Gastrocnemius medialis (tissue), 4 donors: ENCODE data around the gene ARHGAP1. TPM values are rescaled to one million over a fixed set of nuclear protein-coding genes. Genes with fewer than 3 reads are reported as not detected.

Source experiments
- ATAC-seq, 2 donors: fragments of 150-250 bp; one replicate each; pipeline ENCODE4 v1.9.1; 2016
- DNase-seq, 2 donors: peaks; one replicate each; pipeline ENCODE4 v3.0.0-alpha.2; 2019
- H3K27ac ChIP-seq, 4 donors: fragments of 200-600 bp; sonication (generic); 1 replicate in 1 of 4; 2 replicates in 3 of 4; pipeline ENCODE4 v1.5.1; 2016 to 2018; ENCODE audit warnings: mild to moderate bottlenecking in 2 of 4, moderate library complexity in 1 of 4
- H3K27me3 ChIP-seq, 3 donors: fragments of 200-600 bp; sonication (generic) in 2 of 3; 1 replicate in 1 of 3; 2 replicates in 2 of 3; pipeline versions ENCODE4 v1.5.1 to v1.6.0; 2016 to 2019; ENCODE audit warnings: mild to moderate bottlenecking in 1 of 3, moderate library complexity in 1 of 3
- H3K36me3 ChIP-seq, 2 donors: fragments of 200-600 bp; sonication (generic) in 1 of 2; one replicate each; pipeline ENCODE4 v1.5.1; 2017 to 2018
- H3K4me1 ChIP-seq, 2 donors: fragments of 200-600 bp; sonication (generic) in 1 of 2; one replicate each; pipeline ENCODE4 v1.5.1; 2016 to 2017; ENCODE audit warnings: mild to moderate bottlenecking in 2 of 2
- H3K4me3 ChIP-seq, 4 donors: fragments of 200-600 bp; sonication (generic) in 3 of 4; 1 replicate in 1 of 4; 2 replicates in 3 of 4; pipeline ENCODE4 v1.5.1; 2016 to 2019; ENCODE audit warnings: mild to moderate bottlenecking in 2 of 4
- H3K9me3 ChIP-seq, 3 donors: fragments of 200-600 bp; sonication (generic) in 2 of 3; 1 replicate in 1 of 3; 2 replicates in 2 of 3; pipeline ENCODE4 v1.5.1; 2016 to 2019
- CTCF ChIP-seq, 5 experiments: fragments of 450-650 bp in 3 of 5; fragments of 200-600 bp in 2 of 5; sonication (generic) in 2 of 5; IDR thresholded peaks in 4 of 5; conservative IDR thresholded peaks in 1 of 5; 1 replicate in 4 of 5; 2 replicates in 1 of 5; pipeline ENCODE4 v1.5.1; 2016 to 2019; ENCODE audit warnings: antibody characterized with exemption in 5 of 5, mild to moderate bottlenecking in 3 of 5, moderate library complexity in 3 of 5
- POLR2A ChIP-seq, 2 donors: fragments of 450-650 bp; IDR thresholded peaks; one replicate each; pipeline ENCODE4 v1.6.1; 2017; ENCODE audit warnings: antibody characterized with exemption in 2 of 2, mild to moderate bottlenecking in 2 of 2, moderate library complexity in 2 of 2
- in situ Hi-C, 4 donors: fragments of 200-750 bp; cut with MboI; loops; one replicate each; pipeline versions ENCODE4 v1.15.0 to v1.8.0; 2017; ENCODE audit warnings: low sequenced_read_pairs in 4 of 4
- intact Hi-C: fragments of 100-400 bp; cut with DNase I; formaldehyde crosslinking; loops from one replicate; pipeline ENCODE4 v1.15.1; 2023; ENCODE audit warnings: low total_unique reads
- total RNA-seq, 4 donors: library from RNA; depleted of rRNA; stranded (reverse); fragments of >200 nt; gene quantifications; one replicate each; pipeline versions ENCODE4 v1.1.0 to v1.2.3, GENCODE V29; 2016

Gene ARHGAP1
- total RNA-seq, 4 donors from 2014 or later = 11.1 to 34.8 (median 24.6) TPM

- peaks cover 0 to 16% of the 10 kb centered on the region in 2 donors for H3K36me3 ChIP-seq
Observed at GRCh38 chr11:46641639-46642038, 58.8 kb downstream of the ARHGAP1 start.

GRCh38 chr11:46640036-46640788, 60.2 kb downstream of the ARHGAP1 start:
- H3K4me3 ChIP-seq = no peak overlapping the region
- no peak for TF ChIP-seq CTCF (IDR thresholded peaks at IDR 0.05 in 4 of 5, conservative IDR thresholded peaks at IDR 0.05 in 1 of 5)
- no peak for TF ChIP-seq POLR2A (IDR thresholded peaks at IDR 0.05)
- no peak overlapping the region for H3K27ac ChIP-seq
- H3K36me3 ChIP-seq = peaks cover 0 to 1% of the 10 kb centered on the region in 2 donors
- intact Hi-C loops = no loop called here
- ATAC-seq (no peak), DNase-seq (no peak)
- H3K4me1 ChIP-seq = no peaks in the 10 kb centered on the region
- in situ Hi-C loops = no loop called here
- H3K27me3 ChIP-seq = no peaks in the 10 kb centered on the region
- H3K9me3 ChIP-seq = no peaks in the 10 kb centered on the region

More at GRCh38 chr11:46641639-46642038, 58.8 kb downstream of the ARHGAP1 start:
- in situ Hi-C loops = no loop called here
- no peak for TF ChIP-seq CTCF (IDR thresholded peaks at IDR 0.05 in 4 of 5, conservative IDR thresholded peaks at IDR 0.05 in 1 of 5)
- no peak for TF ChIP-seq POLR2A (IDR thresholded peaks at IDR 0.05)
- ATAC-seq (no peak), DNase-seq (no peak)
- Histone ChIP-seq H3K9me3 (no peaks in the 10 kb centered on the region), H3K4me3 (no peak overlapping the region), H3K27me3 (no peaks in the 10 kb centered on the region), H3K27ac (no peak overlapping the region), H3K4me1 (no peaks in the 10 kb centered on the region)
- intact Hi-C loops = no loop called here

GRCh38 chr11:46639197-46639839, 61.1 kb downstream of the ARHGAP1 start:
- in situ Hi-C loops (no loop called here), intact Hi-C loops (no loop called here)
- Histone ChIP-seq H3K9me3 (no peaks in the 10 kb centered on the region), H3K27ac (no peak overlapping the region), H3K4me1 (no peaks in the 10 kb centered on the region), H3K36me3 (no peaks in the 10 kb centered on the region), H3K27me3 (no peaks in the 10 kb centered on the region), H3K4me3 (no peak overlapping the region)
- TF ChIP-seq POLR2A (IDR thresholded peaks at IDR 0.05) (no peak), CTCF (IDR thresholded peaks at IDR 0.05 in 4 of 5, conservative IDR thresholded peaks at IDR 0.05 in 1 of 5) (no peak)
- ATAC-seq = no peak
- DNase-seq = no peak

- intact Hi-C loops (no loop called here), in situ Hi-C loops (no loop called here)
- Histone ChIP-seq H3K4me1 (no peaks in the 10 kb centered on the region), H3K4me3 (no peak overlapping the region), H3K27ac (no peak overlapping the region), H3K27me3 (no peaks in the 10 kb centered on the region), H3K36me3 (peaks cover 0 to 7% of the 10 kb centered on the region in 2 donors), H3K9me3 (no peaks in the 10 kb centered on the region)
- TF ChIP-seq CTCF (IDR thresholded peaks at IDR 0.05 in 4 of 5, conservative IDR thresholded peaks at IDR 0.05 in 1 of 5) (no peak), POLR2A (IDR thresholded peaks at IDR 0.05) (no peak)
- no peak for DNase-seq
- ATAC-seq = no peak
Observed at GRCh38 chr11:46637546-46637945, 62.9 kb downstream of the ARHGAP1 start.
